Erythroblast (primary cell): ENCODE data around the gene CACNA2D4.
"Not testable (repeated sequence)": the region's sequence is repeated elsewhere in the genome, so short reads cannot be mapped to it uniquely, and the experiment has no call there.

Experiments
- DNase-seq, 2 experiments: peaks; one replicate each; lab custom pipeline; 2025; lab: John Stamatoyannopoulos, UW
- GATA1 ChIP-seq: IDR thresholded peaks from 2 replicates; pipeline ENCODE4 v1.6.1; 2011; ENCODE audit warnings: low read depth, mild to moderate bottlenecking, control low read depth, low read length, moderate library complexity
- POLR2A ChIP-seq: IDR thresholded peaks from 2 replicates; pipeline ENCODE4 v1.6.1; 2011; ENCODE audit warnings: mild to moderate bottlenecking, low read length

Gene CACNA2D4

GRCh38 chr12:1822699-1823098, 95.8 kb downstream of the CACNA2D4 start:
- no peak for DNase-seq
- TF ChIP-seq GATA1 (no peak), POLR2A (no peak)

GRCh38 chr12:1821805-1822204, 96.6 kb downstream of the CACNA2D4 start:
- peak in 1 of 2 experiments; percentile 36 for DNase-seq
- TF ChIP-seq GATA1, result no peak
- no peak for TF ChIP-seq POLR2A

GRCh38 chr12:1820896-1821291, 97.6 kb downstream of the CACNA2D4 start:
- no peak for DNase-seq
- TF ChIP-seq GATA1, result no peak
- no peak for TF ChIP-seq POLR2A

- DNase-seq, result no peak
- TF ChIP-seq GATA1 (no peak), POLR2A (no peak)
Observed at GRCh38 chr12:1820191-1820895, 98.1 kb downstream of the CACNA2D4 start, which contains the start of gene LRTM2. LRTM2 (plus strand) TSS chr12:1820565; CDS start chr12:1828149, 7,584 bp downstream.

GRCh38 chr12:1819571-1819970, 98.9 kb downstream of the CACNA2D4 start:
- DNase-seq, result peak in 1 of 2 experiments; percentile 20
- TF ChIP-seq GATA1 (no peak), POLR2A (no peak)

GRCh38 chr12:1819050-1819449, 99.4 kb downstream of the CACNA2D4 start:
- DNase-seq, result no peak
- no peak for TF ChIP-seq POLR2A
- TF ChIP-seq GATA1, result no peak

GRCh38 chr12:1817928-1818327, 100.5 kb downstream of the CACNA2D4 start:
- not testable (repeated sequence) for DNase-seq

- DNase-seq, result no peak
- TF ChIP-seq POLR2A (no peak), GATA1 (no peak)
Observed at GRCh38 chr12:1816730-1817348, 101.6 kb downstream of the CACNA2D4 start.

GRCh38 chr12:1815814-1816729, 102.4 kb downstream of the CACNA2D4 start:
- no peak for TF ChIP-seq POLR2A
- TF ChIP-seq GATA1, result no peak
- DNase-seq, result no peak

GRCh38 chr12:1815108-1815507, 103.3 kb downstream of the CACNA2D4 start:
- DNase-seq, result no peak
- no peak for TF ChIP-seq POLR2A
- TF ChIP-seq GATA1, result no peak

- DNase-seq, result no peak
- no peak for TF ChIP-seq GATA1
- TF ChIP-seq POLR2A, result no peak
Observed at GRCh38 chr12:1814266-1814665, 104.2 kb downstream of the CACNA2D4 start.

GRCh38 chr12:1812650-1813302, 105.7 kb downstream of the CACNA2D4 start:
- DNase-seq, result peak in 1 of 2 experiments; percentile 54
- TF ChIP-seq POLR2A (no peak), GATA1 (no peak)

- no peak for DNase-seq
- TF ChIP-seq POLR2A, result no peak
- TF ChIP-seq GATA1, result no peak
Observed at GRCh38 chr12:1811948-1812291, 106.5 kb downstream of the CACNA2D4 start.
